A673 (cell line): ENCODE measurements around the gene KCNAB2. TPM values are rescaled to one million over a fixed set of nuclear protein-coding genes. Genes with fewer than 3 reads are reported as not detected.

Experiments used
- BruUV-seq: library from RNA; stranded (reverse); fragments of 400-500 nt; replicated peaks from 2 replicates; lab custom pipeline; 2021; lab: Mats Ljungman, UMichigan
- CTCF ChIA-PET: fragments of 300-600 bp; sonication (Branson Sonifier 250); formaldehyde crosslinking; loops from one replicate; lab custom pipeline; 2022; ENCODE audit warnings: antibody characterized with exemption; lab: Charles Lee
- POLR2A ChIA-PET: fragments of 300-600 bp; sonication (Branson Sonifier 250); formaldehyde crosslinking; loops from one replicate; lab custom pipeline; 2022; ENCODE audit warnings: antibody characterized with exemption; ENCODE audit not compliant: low non-redundant PET; lab: Charles Lee
- DNase-seq: peaks from one replicate; pipeline ENCODE4 v3.0.0-alpha.2; 2015; ENCODE audit warnings: low spot score
- H3K27ac ChIP-seq: fragments of 200-600 bp; sonication (generic); 2 replicates; pipeline ENCODE4 v1.5.1; 2016; ENCODE audit warnings: mixed run types, low read depth, mild to moderate bottlenecking, mixed read lengths, antibody characterized with exemption, low read length; ENCODE audit not compliant: poor library complexity, severe bottlenecking
- H3K27me3 ChIP-seq: fragments of 200-600 bp; sonication (generic); replicated peaks from 2 replicates; pipeline ENCODE4 v1.6.1; 2017; ENCODE audit warnings: mixed run types, low read depth, mild to moderate bottlenecking, mixed read lengths, antibody characterized with exemption, low read length; ENCODE audit not compliant: insufficient read depth, poor library complexity
- H3K36me3 ChIP-seq: fragments of 200-600 bp; sonication (generic); 2 replicates; pipeline ENCODE4 v1.6.1; 2016; ENCODE audit warnings: mixed run types, mild to moderate bottlenecking, mixed read lengths, antibody characterized with exemption, low read length; ENCODE audit not compliant: insufficient read depth, poor library complexity, severe bottlenecking
- H3K4me1 ChIP-seq: fragments of 200-600 bp; sonication (generic); 2 replicates; pipeline ENCODE4 v1.6.1; 2017; ENCODE audit warnings: mixed run types, mild to moderate bottlenecking, mixed read lengths, antibody characterized with exemption, low read length; ENCODE audit not compliant: insufficient read depth, poor library complexity, severe bottlenecking
- H3K4me3 ChIP-seq: fragments of 200-600 bp; sonication (generic); 2 replicates; pipeline ENCODE4 v1.5.1; 2016; ENCODE audit warnings: low read depth, mixed run types, mild to moderate bottlenecking, mixed read lengths, low read length; ENCODE audit not compliant: poor library complexity, severe bottlenecking
- H3K9me3 ChIP-seq: fragments of 200-600 bp; sonication (generic); 2 replicates; pipeline ENCODE4 v1.6.1; 2016; ENCODE audit warnings: mixed run types, low read depth, mild to moderate bottlenecking, mixed read lengths, antibody characterized with exemption, low read length; ENCODE audit not compliant: poor library complexity, severe bottlenecking
- EZH2 ChIP-seq: fragments of 200-600 bp; sonication (generic); IDR thresholded peaks from 2 replicates; pipeline ENCODE4 v1.6.1; 2017; ENCODE audit warnings: borderline replicate concordance, low read depth, mild to moderate bottlenecking, mixed read lengths, antibody characterized with exemption, low read length; ENCODE audit not compliant: poor library complexity, severe bottlenecking
- intact Hi-C: fragments of 100-400 bp; cut with micrococcal nuclease; formaldehyde crosslinking; loops from one replicate; pipeline ENCODE4 v1.10.0; 2022; ENCODE audit not compliant: unreplicated experiment
- total RNA-seq: library from RNA; stranded (reverse); gene quantifications from 2 replicates; pipeline ENCODE4 v1.2.3, GENCODE V29; 2021
- TF ChIP-seq, protein P1 (sequence below): fragments of 300-800, 200-600 bp; sonication (generic); conservative IDR thresholded peaks from 2 replicates; pipeline ENCODE4 v1.5.1; 2017; ENCODE audit warnings: low read depth, mild to moderate bottlenecking, antibody characterized with exemption, low read length, moderate library complexity, mixed read lengths

Gene KCNAB2
- total RNA-seq, 1 experiment from 2014 or later, result 6.4 TPM

DNA sequence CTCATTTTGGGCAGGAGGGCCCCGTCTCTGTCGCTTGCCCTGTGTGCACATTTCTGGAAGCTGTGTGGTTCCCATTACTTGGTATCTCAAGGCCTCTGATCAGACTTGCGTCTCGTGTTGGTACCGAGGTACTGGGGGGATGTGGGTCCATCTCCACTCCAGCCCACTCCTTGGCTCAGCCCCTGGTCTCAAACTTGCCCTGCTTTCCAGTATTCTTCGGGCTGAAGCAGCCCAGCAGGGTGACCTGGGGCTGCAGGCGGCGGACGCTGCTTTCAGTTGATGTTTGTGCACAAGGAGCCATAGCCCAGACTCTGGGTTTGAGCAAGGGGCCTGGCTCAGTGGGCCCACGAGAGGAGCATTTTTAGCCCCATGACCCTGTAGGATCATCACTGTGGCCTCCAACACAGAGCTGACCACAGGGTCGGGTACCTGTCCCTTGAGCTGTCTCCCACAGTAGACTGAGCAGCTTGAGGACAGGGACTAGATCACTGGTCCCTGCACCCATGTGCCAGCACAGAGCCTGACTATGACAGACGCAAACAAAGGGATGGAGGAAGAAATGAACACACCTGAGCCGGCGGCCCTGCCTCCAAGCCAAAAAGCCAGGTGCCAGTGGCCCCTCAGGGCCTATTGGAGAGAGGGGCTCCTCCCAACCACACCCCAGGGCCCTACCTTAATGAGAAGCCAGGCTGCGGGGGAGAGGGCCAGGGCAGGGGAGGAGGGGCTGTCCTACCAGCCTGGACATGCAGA is 87.6 kb downstream of the KCNAB2 start:
- no TSS peak for BruUV-seq
- no peak for TF ChIP-seq EZH2
- TF ChIP-seq, protein P1, sequence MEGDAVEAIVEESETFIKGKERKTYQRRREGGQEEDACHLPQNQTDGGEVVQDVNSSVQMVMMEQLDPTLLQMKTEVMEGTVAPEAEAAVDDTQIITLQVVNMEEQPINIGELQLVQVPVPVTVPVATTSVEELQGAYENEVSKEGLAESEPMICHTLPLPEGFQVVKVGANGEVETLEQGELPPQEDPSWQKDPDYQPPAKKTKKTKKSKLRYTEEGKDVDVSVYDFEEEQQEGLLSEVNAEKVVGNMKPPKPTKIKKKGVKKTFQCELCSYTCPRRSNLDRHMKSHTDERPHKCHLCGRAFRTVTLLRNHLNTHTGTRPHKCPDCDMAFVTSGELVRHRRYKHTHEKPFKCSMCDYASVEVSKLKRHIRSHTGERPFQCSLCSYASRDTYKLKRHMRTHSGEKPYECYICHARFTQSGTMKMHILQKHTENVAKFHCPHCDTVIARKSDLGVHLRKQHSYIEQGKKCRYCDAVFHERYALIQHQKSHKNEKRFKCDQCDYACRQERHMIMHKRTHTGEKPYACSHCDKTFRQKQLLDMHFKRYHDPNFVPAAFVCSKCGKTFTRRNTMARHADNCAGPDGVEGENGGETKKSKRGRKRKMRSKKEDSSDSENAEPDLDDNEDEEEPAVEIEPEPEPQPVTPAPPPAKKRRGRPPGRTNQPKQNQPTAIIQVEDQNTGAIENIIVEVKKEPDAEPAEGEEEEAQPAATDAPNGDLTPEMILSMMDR, result no peak
- DNase-seq, result no peak
- Histone ChIP-seq H3K9me3 (no peaks in the 10 kb centered on the region), H3K4me3 (no peak overlapping the region), H3K4me1 (no peaks in the 10 kb centered on the region), H3K27me3 (no peaks in the 10 kb centered on the region), H3K36me3 (no peaks in the 10 kb centered on the region), H3K27ac (no peak overlapping the region)
- ChIA-PET POLR2A (no interaction called here), CTCF (no interaction called here)
- intact Hi-C loops, result no loop called here

- POLR2A ChIA-PET, result no interaction called here
- no peaks in the 10 kb centered on the region for H3K4me1 ChIP-seq
- no peaks in the 10 kb centered on the region for H3K9me3 ChIP-seq
- H3K36me3 ChIP-seq, result no peaks in the 10 kb centered on the region
- no peak for DNase-seq
- BruUV-seq, result no TSS peak
- intact Hi-C loops, result no loop called here
- TF ChIP-seq EZH2, result no peak
- TF ChIP-seq, protein P1, result no peak
- H3K27me3 ChIP-seq, result no peaks in the 10 kb centered on the region
- CTCF ChIA-PET, result no interaction called here
- H3K27ac ChIP-seq, result no peak overlapping the region
- no peak overlapping the region for H3K4me3 ChIP-seq
These were observed 88.5 kb downstream of the KCNAB2 start for GRCh38 chr1:6134206-6134605.

DNA sequence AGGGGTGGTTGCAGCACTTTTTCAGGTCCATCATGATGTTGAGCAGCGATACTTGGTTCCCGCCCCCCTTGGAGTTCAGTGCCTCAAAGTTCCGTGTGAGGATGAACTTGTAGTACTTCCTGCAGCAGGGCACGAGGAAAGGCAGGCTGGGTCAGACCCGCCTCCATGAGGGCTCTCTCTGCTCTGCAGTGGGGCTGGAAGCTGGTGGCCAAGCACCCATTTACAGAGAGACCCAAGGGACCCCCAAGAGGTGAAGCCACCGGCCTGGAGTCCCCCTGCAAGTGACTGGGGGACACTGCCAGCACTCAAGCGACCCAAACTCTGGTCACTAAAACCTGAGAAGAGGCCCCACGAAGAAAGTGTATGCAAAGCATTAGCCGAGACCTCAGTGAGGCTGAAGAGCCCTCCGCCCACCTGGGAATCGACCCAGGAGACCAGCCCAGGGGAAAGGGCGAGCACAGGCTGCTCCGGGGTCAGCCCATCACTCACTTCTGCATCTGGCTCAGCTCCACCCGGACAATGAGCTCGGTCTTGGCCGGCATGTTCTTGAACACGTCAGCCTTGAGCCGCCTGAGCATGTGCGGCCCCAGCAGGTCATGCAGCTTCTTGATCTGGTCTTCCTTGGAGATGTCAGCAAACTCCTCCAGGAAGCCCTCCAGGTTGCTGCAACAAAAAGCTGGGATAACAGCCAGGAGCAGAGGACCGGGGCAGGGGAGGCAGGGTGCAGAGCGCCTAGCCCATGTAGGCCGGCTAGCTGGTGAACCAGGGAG is 89.2 kb downstream of the KCNAB2 start:
- no peak overlapping the region for H3K27ac ChIP-seq
- H3K36me3 ChIP-seq, result no peaks in the 10 kb centered on the region
- no peak overlapping the region for H3K4me3 ChIP-seq
- CTCF ChIA-PET, result no interaction called here
- intact Hi-C loops, result no loop called here
- no peak for TF ChIP-seq EZH2
- TF ChIP-seq, protein P1, result no peak
- H3K4me1 ChIP-seq, result no peaks in the 10 kb centered on the region
- no peak for DNase-seq
- no TSS peak for BruUV-seq
- H3K27me3 ChIP-seq, result no peaks in the 10 kb centered on the region
- POLR2A ChIA-PET, result interaction anchor here (0.7 kb wide), 1 partner anchor 8 kb away, joined by 3 read pairs; no protein-coding TSS in a partner anchor
- no peaks in the 10 kb centered on the region for H3K9me3 ChIP-seq
